ENCODE data around the gene MRPL50.

- no peak for TF ChIP-seq POLR2A (IDR thresholded peaks at IDR 0.05)
- TF ChIP-seq CTCF (IDR thresholded peaks at IDR 0.05), result no peak
These were observed 43.9 kb upstream of the MRPL50 start for GRCh38 chr9:101442318-101442717.
